ENCODE measurements around the gene MACIR.

- TF ChIP-seq CTCF (IDR thresholded peaks at IDR 0.05) (no peak), POLR2A (IDR thresholded peaks at IDR 0.05) (no peak)
These were observed 69.3 kb downstream of the MACIR start for GRCh38 chr5:103327893-103328292.
